ENCODE measurements around the gene GALNT9. TPM values are rescaled to one million over a fixed set of nuclear protein-coding genes. Genes with fewer than 3 reads are reported as not detected.
A peak's percentile ranks its signal among the peaks of the same experiment; 100 is the strongest.

GALNT9 gene
- total and polyA plus RNA-seq, 3 experiments from 2014 or later = 0.18 TPM; not detected in 2

DNA sequence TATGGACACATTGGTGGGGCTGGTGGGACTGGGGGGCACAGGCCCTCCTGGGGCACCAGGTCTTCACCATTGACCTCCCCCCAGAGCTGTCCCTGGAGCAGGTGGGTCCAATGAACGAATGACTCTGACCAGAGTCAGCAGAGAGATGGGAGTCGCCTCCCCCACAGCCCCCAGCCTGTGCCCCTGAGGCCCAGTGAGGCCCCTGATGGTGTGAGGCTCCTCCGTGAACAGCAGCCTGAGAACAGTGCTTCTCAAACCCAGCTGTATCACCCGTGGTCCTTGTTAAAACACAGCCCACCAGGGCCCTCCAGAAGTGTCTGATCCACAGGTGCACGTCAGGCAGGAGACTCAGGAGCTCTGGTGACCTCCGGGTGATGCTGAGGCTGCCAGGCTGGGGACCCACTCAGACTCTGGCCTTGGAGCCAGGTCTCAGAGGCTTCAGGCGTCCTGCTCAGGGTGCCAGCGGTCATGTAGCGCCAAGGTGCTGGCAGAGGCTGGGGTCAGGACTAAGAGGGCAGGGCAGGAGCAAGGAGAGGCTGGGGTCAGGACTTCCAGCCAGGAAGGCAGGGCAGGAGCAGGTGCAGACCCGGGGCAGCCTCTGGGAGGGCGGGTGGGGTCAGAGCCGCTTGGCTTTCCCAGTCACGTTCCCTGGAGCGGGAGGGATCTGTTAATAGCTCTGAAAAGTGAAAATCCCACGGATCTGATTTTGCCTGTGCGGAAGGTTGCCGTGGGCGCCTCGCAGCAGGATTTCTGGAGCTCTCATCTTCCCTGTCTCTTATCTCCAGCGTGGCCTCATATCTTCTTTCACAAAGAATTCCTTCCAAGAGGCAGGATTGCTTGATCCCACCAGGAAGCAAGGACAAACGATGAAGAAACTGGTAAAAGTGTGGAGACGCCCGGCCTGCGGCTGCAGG lies 35.0 kb downstream of the GALNT9 start:
- Histone ChIP-seq H3K27me3 (ENCODE audit: insufficient read depth, low read length, poor library complexity, severe bottlenecking) (peaks cover 8% of the 10 kb centered on the region), H3K4me3 (ENCODE audit: low read length) (no peak overlapping the region), H3K4me1 (ENCODE audit: insufficient read depth, low read length) (no peaks in the 10 kb centered on the region), H3K36me3 (ENCODE audit: insufficient read depth, low read length) (no peaks in the 10 kb centered on the region), H3K9me3 (ENCODE audit: low read length) (no peaks in the 10 kb centered on the region), H3K27ac (ENCODE audit: low read depth, low read length) (no peak overlapping the region)
- Mint-ChIP-seq H3K9me3 (peaks cover 0 to 2% (median 0%) of the 10 kb centered on the region in 5 donors), H3K36me3 (no peaks in the 10 kb centered on the region), H3K4me1 (no peaks in the 10 kb centered on the region), H3K27me3 (peaks cover 4 to 18% of the 10 kb centered on the region in 2 donors), H3K27ac (peak overlapping the region in 1 of 8 donors; percentile 17), H3K4me3 (no peak overlapping the region)
- ChIA-PET POLR2A (no interaction called here), CTCF (no interaction called here)
- peak in 1 of 5 donors; percentile 26 for DNase-seq

- H3K27me3 ChIP-seq (ENCODE audit: insufficient read depth, low read length, poor library complexity, severe bottlenecking) = peaks cover 8% of the 10 kb centered on the region
Observed at GRCh38 chr12:132292328-132293319, 36.8 kb downstream of the GALNT9 start.

DNA sequence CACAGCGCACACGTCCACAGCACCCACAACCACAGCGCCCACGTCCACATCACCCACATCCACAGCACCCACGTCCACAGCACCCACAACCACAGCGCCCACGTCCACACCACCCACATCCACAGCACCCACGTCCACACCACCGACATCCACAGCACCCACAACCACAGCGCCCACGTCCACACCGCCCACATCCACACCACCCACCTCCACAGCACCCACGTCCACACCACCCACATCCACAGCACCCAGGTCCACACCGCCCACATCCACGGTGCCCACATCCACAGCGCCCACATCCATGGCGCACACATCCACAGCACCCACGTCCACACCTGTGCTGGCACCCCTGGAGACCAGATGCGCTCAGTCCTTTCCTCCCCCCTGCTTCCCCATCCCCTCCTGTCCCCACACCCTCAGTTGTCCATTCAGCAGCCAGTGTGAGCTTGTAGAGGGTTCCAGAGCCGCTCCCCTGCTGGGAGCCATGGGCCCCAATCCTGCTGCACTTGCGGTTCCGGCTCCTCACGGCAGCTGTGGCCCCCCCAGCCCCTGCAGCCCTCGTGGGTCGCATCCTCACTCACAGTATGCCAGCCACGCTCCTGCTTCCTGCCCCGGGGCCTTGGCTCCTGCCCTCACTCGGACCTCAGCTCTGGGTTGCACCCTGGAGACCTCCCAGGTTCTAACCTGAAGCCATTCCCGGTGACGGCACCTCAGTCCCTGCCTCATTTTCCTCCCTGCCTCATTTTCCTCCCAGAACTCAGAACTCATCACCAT lies 37.8 kb downstream of the GALNT9 start:
- H3K27ac ChIP-seq (ENCODE audit: low read depth, low read length) = no peak overlapping the region
- no peaks in the 10 kb centered on the region for H3K4me1 Mint-ChIP-seq
- H3K4me3 ChIP-seq (ENCODE audit: low read length) = no peak overlapping the region
- POLR2A ChIA-PET = no interaction called here
- no peak for DNase-seq
- H3K9me3 Mint-ChIP-seq = peaks cover 0 to 2% (median 0%) of the 10 kb centered on the region in 5 donors
- H3K9me3 ChIP-seq (ENCODE audit: low read length) = no peaks in the 10 kb centered on the region
- H3K4me1 ChIP-seq (ENCODE audit: insufficient read depth, low read length) = no peaks in the 10 kb centered on the region
- H3K36me3 ChIP-seq (ENCODE audit: insufficient read depth, low read length) = no peaks in the 10 kb centered on the region
- peaks cover 8% of the 10 kb centered on the region for H3K27me3 ChIP-seq (ENCODE audit: insufficient read depth, low read length, poor library complexity, severe bottlenecking)
- no peaks in the 10 kb centered on the region for H3K36me3 Mint-ChIP-seq
- no peak overlapping the region for H3K4me3 Mint-ChIP-seq
- CTCF ChIA-PET = no interaction called here
- peaks cover 10 to 25% of the 10 kb centered on the region in 2 donors for H3K27me3 Mint-ChIP-seq
- H3K27ac Mint-ChIP-seq = no peak overlapping the region

More at GRCh38 chr12:132292328-132293319, 36.8 kb downstream of the GALNT9 start:
- Histone ChIP-seq H3K4me3 (ENCODE audit: low read length) (no peak overlapping the region), H3K36me3 (ENCODE audit: insufficient read depth, low read length) (no peaks in the 10 kb centered on the region), H3K27ac (ENCODE audit: low read depth, low read length) (no peak overlapping the region), H3K4me1 (ENCODE audit: insufficient read depth, low read length) (no peaks in the 10 kb centered on the region), H3K9me3 (ENCODE audit: low read length) (no peaks in the 10 kb centered on the region)
- DNase-seq = peak in 1 of 5 donors; percentile 34
- H3K4me3 Mint-ChIP-seq = no peak overlapping the region
- H3K9me3 Mint-ChIP-seq = peaks cover 0 to 2% (median 0%) of the 10 kb centered on the region in 5 donors
- ChIA-PET CTCF (no interaction called here), POLR2A (no interaction called here)
- H3K27ac Mint-ChIP-seq = peak overlapping the region in 1 of 8 donors; percentile 79
- no peaks in the 10 kb centered on the region for H3K4me1 Mint-ChIP-seq
- no peaks in the 10 kb centered on the region for H3K36me3 Mint-ChIP-seq
- peaks cover 4 to 18% of the 10 kb centered on the region in 2 donors for H3K27me3 Mint-ChIP-seq

GRCh38 chr12:132290203-132290540 lies 39.2 kb downstream of the GALNT9 start:
- Histone ChIP-seq H3K4me3 (ENCODE audit: low read length) (no peak overlapping the region), H3K4me1 (ENCODE audit: insufficient read depth, low read length) (no peaks in the 10 kb centered on the region), H3K36me3 (ENCODE audit: insufficient read depth, low read length) (no peaks in the 10 kb centered on the region), H3K9me3 (ENCODE audit: low read length) (no peaks in the 10 kb centered on the region), H3K27ac (ENCODE audit: low read depth, low read length) (no peak overlapping the region), H3K27me3 (ENCODE audit: insufficient read depth, low read length, poor library complexity, severe bottlenecking) (peaks cover 14% of the 10 kb centered on the region)
- Mint-ChIP-seq H3K4me1 (peaks cover 0 to 3% (median 0%) of the 10 kb centered on the region in 3 donors), H3K4me3 (no peak overlapping the region), H3K27ac (no peak overlapping the region), H3K27me3 (peaks cover 8 to 32% of the 10 kb centered on the region in 2 donors), H3K9me3 (peaks cover 0 to 2% (median 0%) of the 10 kb centered on the region in 5 donors), H3K36me3 (no peaks in the 10 kb centered on the region)
- CTCF ChIA-PET = no interaction called here
- DNase-seq = peak in 1 of 5 donors; percentile 37
- POLR2A ChIA-PET = no interaction called here

GRCh38 chr12:132289356-132290202 lies 39.8 kb downstream of the GALNT9 start:
- H3K9me3 Mint-ChIP-seq = peaks cover 0 to 2% (median 0%) of the 10 kb centered on the region in 5 donors
- H3K4me1 Mint-ChIP-seq = peaks cover 0 to 3% (median 0%) of the 10 kb centered on the region in 3 donors
- no peak overlapping the region for H3K4me3 Mint-ChIP-seq
- H3K27ac Mint-ChIP-seq = no peak overlapping the region
- H3K36me3 Mint-ChIP-seq = no peaks in the 10 kb centered on the region
- Histone ChIP-seq H3K4me1 (ENCODE audit: insufficient read depth, low read length) (no peaks in the 10 kb centered on the region), H3K4me3 (ENCODE audit: low read length) (no peak overlapping the region), H3K36me3 (ENCODE audit: insufficient read depth, low read length) (no peaks in the 10 kb centered on the region), H3K27me3 (ENCODE audit: insufficient read depth, low read length, poor library complexity, severe bottlenecking) (peaks cover 16% of the 10 kb centered on the region), H3K9me3 (ENCODE audit: low read length) (no peaks in the 10 kb centered on the region), H3K27ac (ENCODE audit: low read depth, low read length) (no peak overlapping the region)
- ChIA-PET POLR2A (no interaction called here), CTCF (no interaction called here)
- H3K27me3 Mint-ChIP-seq = peaks cover 11 to 28% of the 10 kb centered on the region in 2 donors
- peak in 1 of 5 donors; percentile 23 for DNase-seq

DNA sequence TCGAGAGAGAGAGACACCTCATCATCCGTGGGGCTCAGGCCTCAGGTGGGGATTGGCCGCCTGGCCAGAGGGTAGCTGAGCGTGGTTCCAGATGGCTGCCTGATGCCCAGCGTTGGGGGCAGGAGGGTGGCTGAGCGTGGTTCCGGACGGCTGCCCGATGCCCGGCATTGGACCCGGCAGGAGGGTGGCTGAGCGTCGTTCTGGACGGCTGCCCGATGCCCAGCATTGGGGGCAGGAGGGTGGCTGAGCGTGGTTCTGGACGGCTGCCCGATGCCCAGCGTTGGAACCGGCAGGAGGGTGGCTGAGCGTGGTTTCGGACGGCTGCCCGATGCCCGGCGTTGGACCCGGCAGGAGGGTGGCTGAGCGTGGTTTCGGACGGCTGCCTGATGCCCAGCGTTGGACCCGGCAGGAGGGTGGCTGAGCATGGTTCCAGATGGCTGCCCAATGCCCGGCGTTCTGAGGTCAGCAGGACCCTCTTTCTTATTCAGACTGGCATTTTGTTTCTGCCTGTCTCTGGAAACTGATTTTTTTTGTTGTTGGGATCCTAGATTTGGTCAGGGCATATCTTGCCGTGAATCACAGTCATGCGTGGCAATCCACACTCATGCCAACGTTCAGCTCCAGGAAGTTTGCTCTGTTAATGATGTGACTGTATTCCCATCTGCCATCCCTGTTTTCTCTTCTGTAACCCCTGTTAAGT lies 40.7 kb downstream of the GALNT9 start:
- no peak overlapping the region for H3K27ac ChIP-seq (ENCODE audit: low read depth, low read length)
- peak in 1 of 5 donors; percentile 23 for DNase-seq
- Mint-ChIP-seq H3K36me3 (no peaks in the 10 kb centered on the region), H3K27me3 (peaks cover 17 to 29% of the 10 kb centered on the region in 2 donors), H3K4me1 (peaks cover 0 to 8% (median 5%) of the 10 kb centered on the region in 3 donors), H3K27ac (no peak overlapping the region), H3K4me3 (no peak overlapping the region), H3K9me3 (peaks cover 0 to 2% (median 0%) of the 10 kb centered on the region in 5 donors)
- no peaks in the 10 kb centered on the region for H3K36me3 ChIP-seq (ENCODE audit: insufficient read depth, low read length)
- CTCF ChIA-PET = no interaction called here
- H3K4me3 ChIP-seq (ENCODE audit: low read length) = no peak overlapping the region
- H3K27me3 ChIP-seq (ENCODE audit: insufficient read depth, low read length, poor library complexity, severe bottlenecking) = peaks cover 13% of the 10 kb centered on the region
- POLR2A ChIA-PET = no interaction called here
- no peaks in the 10 kb centered on the region for H3K9me3 ChIP-seq (ENCODE audit: low read length)
- no peaks in the 10 kb centered on the region for H3K4me1 ChIP-seq (ENCODE audit: insufficient read depth, low read length)
